ELR (cell line): ENCODE results near the gene CACNA1H.
A peak's percentile ranks its signal among the peaks of the same experiment; 100 is the strongest.

Experiments
- DNase-seq: peaks from one replicate; pipeline ENCODE4 v3.0.0-alpha.2; 2015; ENCODE audit warnings: low read depth

Gene CACNA1H

GRCh38 chr16:1152651-1153259 lies at the start of gene CACNA1H:
Gene CACNA1H (plus strand): TSS chr16:1153106. CDS start chr16:1153738, 632 bp downstream.
- no peak for DNase-seq

GRCh38 chr16:1103636-1103980 lies 49.3 kb upstream of the CACNA1H start:
- DNase-seq: no peak

GRCh38 chr16:1105888-1106620 lies 46.9 kb upstream of the CACNA1H start:
- peak; percentile 53 for DNase-seq

GRCh38 chr16:1106659-1107058 lies 46.2 kb upstream of the CACNA1H start:
- no peak for DNase-seq

GRCh38 chr16:1107141-1107540 lies 45.8 kb upstream of the CACNA1H start:
- DNase-seq: no peak

- DNase-seq: no peak
These were observed 45.2 kb upstream of the CACNA1H start for GRCh38 chr16:1107731-1108130.

GRCh38 chr16:1108299-1109252 lies 44.3 kb upstream of the CACNA1H start:
- DNase-seq: no peak

- no peak for DNase-seq
These were observed 43.3 kb upstream of the CACNA1H start for GRCh38 chr16:1109648-1110047.

GRCh38 chr16:1112506-1113184 lies 40.3 kb upstream of the CACNA1H start:
- no peak for DNase-seq

GRCh38 chr16:1113489-1113888 lies 39.4 kb upstream of the CACNA1H start:
- DNase-seq: no peak

- no peak for DNase-seq
These were observed 38.9 kb upstream of the CACNA1H start for GRCh38 chr16:1113889-1114526.

GRCh38 chr16:1116693-1117077 lies 36.2 kb upstream of the CACNA1H start:
- DNase-seq: no peak

- DNase-seq: no peak
These were observed 35.6 kb upstream of the CACNA1H start for GRCh38 chr16:1117176-1117900.

GRCh38 chr16:1117926-1118325 lies 35.0 kb upstream of the CACNA1H start:
- no peak for DNase-seq

GRCh38 chr16:1119129-1119528 lies 33.8 kb upstream of the CACNA1H start:
- no peak for DNase-seq

- DNase-seq: no peak
These were observed 32.9 kb upstream of the CACNA1H start for GRCh38 chr16:1119766-1120576.

GRCh38 chr16:1120577-1120941 lies 32.3 kb upstream of the CACNA1H start:
- no peak for DNase-seq

- DNase-seq: no peak
These were observed 31.9 kb upstream of the CACNA1H start for GRCh38 chr16:1121009-1121408.

GRCh38 chr16:1121601-1122397 lies 31.1 kb upstream of the CACNA1H start:
- no peak for DNase-seq
